Upper lobe of left lung (tissue), 6 donors: ENCODE measurements around the gene TCHH. TPM values are rescaled to one million over a fixed set of nuclear protein-coding genes. Genes with fewer than 3 reads are reported as not detected.

ENCODE experiments used
- ATAC-seq, 2 donors: fragments of 200-7000 bp; cut with Tn5 transposase; one replicate each; pipeline ENCODE4 v1.9.1; 2022; ENCODE audit warnings: mild to moderate bottlenecking in 2 of 2, moderate library complexity in 2 of 2; ENCODE audit not compliant: low FRiP score in 2 of 2
- DNase-seq, 2 donors: peaks; one replicate each; pipeline ENCODE4 v3.0.0-alpha.2; 2019 to 2020
- H3K27ac ChIP-seq, 4 donors: fragments of 200-600 bp; sonication (generic); one replicate each; pipeline ENCODE4 v1.5.1; 2016 to 2019
- H3K27me3 ChIP-seq, 4 donors: fragments of 200-600 bp; sonication (generic); one replicate each; pipeline ENCODE4 v1.5.1; 2017 to 2019
- H3K36me3 ChIP-seq, 4 donors: fragments of 200-600 bp; sonication (generic); one replicate each; pipeline ENCODE4 v1.5.1; 2016 to 2019
- H3K4me1 ChIP-seq, 4 donors: fragments of 200-600 bp; sonication (generic); one replicate each; pipeline ENCODE4 v1.5.1; 2018 to 2019
- H3K4me3 ChIP-seq, 4 donors: fragments of 200-600 bp; sonication (generic); one replicate each; pipeline ENCODE4 v1.5.1; 2017 to 2019; ENCODE audit warnings: mild to moderate bottlenecking in 2 of 4, moderate library complexity in 1 of 4
- H3K9me3 ChIP-seq, 4 donors: fragments of 200-600 bp; sonication (generic); one replicate each; pipeline ENCODE4 v1.5.1; 2018 to 2019
- EP300 ChIP-seq, 4 donors: sonication (generic); formaldehyde crosslinking; IDR thresholded peaks; one replicate each; pipeline ENCODE4 v1.5.1; 2017; ENCODE audit warnings: antibody characterized with exemption in 4 of 4, control low read depth in 2 of 4
- POLR2A ChIP-seq, 4 donors: fragments of 450-650 bp; IDR thresholded peaks; one replicate each; pipeline ENCODE4 v1.5.1; 2016 to 2017; ENCODE audit warnings: antibody characterized with exemption in 4 of 4, mild to moderate bottlenecking in 2 of 4
- POLR2AphosphoS5 ChIP-seq, 2 donors: sonication (generic); formaldehyde crosslinking; IDR thresholded peaks; one replicate each; pipeline ENCODE4 v1.5.1; 2017; ENCODE audit warnings: antibody characterized with exemption in 2 of 2
- WGBS, 2 donors: methylation state at CpG; one replicate each; pipeline ENCODE4 v1.1.5; 2017 to 2018; 5-methylcytosine and 5-hydroxymethylcytosine counted together
- total RNA-seq, 6 donors: library from RNA; depleted of rRNA in 4 of 6; stranded (reverse); fragments of >200 nt in 4 of 6; gene quantifications; one replicate each; pipeline versions ENCODE4 v1.1.0 to v1.2.1, GENCODE V29; 2016 to 2021
- TF ChIP-seq, protein P1 (sequence below), 6 experiments: fragments of 450-650 bp in 4 of 6; fragments of 200-600 bp in 2 of 6; sonication (generic) in 2 of 6; IDR thresholded peaks; one replicate each; pipeline ENCODE4 v1.5.1; 2016 to 2019; ENCODE audit warnings: antibody characterized with exemption in 6 of 6
- donor health status: DM: no; HTN: no; CAD: no; lungs with moderate emphysema.
- donor health status: DM: no; HTN: yes; CAD: no; lungs with severe emphysema.

Gene TCHH
- total RNA-seq, 6 donors from 2014 or later = 0.15 to 1.0 (median 0.24) TPM; not detected in 2

DNA sequence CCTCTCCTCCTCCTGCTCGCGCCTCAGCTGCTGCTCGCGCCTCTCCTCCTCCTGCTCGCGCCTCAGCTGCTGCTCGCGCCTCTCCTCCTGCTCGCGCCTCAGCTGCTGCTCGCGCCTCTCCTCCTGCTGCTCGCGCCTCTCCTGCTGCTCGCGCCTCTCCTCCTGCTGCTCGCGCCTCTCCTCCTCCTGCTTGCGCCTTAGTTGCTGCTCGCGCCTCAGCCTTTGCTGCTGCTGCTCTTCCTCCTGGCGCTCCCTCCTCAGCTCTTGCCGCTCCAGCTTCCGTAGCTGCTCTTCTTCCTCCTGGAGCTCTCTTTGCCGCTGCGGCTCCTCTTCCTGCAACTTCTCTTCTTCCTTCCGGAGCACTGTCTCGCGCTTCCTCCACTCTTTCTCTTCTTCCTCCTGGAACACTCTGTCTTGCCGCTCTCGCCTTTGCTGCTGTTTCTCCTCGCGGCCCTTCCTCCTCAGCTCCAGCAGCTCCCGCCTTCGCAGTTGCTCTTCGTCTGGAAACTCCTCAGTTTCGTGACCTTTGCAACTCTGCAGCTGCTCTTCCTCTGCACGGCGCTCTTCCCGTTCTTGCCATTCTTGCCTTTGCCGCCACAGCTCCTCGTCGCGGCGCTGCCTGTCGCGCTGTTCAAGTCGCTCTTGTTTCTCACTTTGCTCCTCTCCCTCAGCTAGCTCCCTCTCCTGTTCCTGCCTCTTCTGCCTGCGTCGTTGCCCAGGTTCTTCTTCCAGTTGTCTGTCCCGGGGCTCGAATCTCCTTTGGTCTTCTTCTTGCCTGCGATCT is 3.0 kb downstream of the TCHH start:
- DNase-seq (peak in 1 of 2 donors; percentile 60), ATAC-seq (no peak)
- no peaks in the 10 kb centered on the region for H3K36me3 ChIP-seq
- peaks cover 0 to 62% (median 31%) of the 10 kb centered on the region in 4 donors for H3K27me3 ChIP-seq
- H3K9me3 ChIP-seq = peaks cover 3 to 18% (median 12%) of the 10 kb centered on the region in 4 donors
- peak overlapping the region in 3 of 4 donors; percentile 37 to 51 (median 46) for H3K4me3 ChIP-seq
- H3K4me1 ChIP-seq = peaks cover 36 to 52% (median 45%) of the 10 kb centered on the region in 4 donors
- 3 to 6% methylated on average over 46 to 53 of the region's 53 CpGs for WGBS, 2 donors
- H3K27ac ChIP-seq = no peak overlapping the region
- TF ChIP-seq EP300 (IDR thresholded peaks at IDR 0.05) (no peak), POLR2AphosphoS5 (IDR thresholded peaks at IDR 0.05) (no peak), POLR2A (IDR thresholded peaks at IDR 0.05) (no peak)
- TF ChIP-seq, protein P1, sequence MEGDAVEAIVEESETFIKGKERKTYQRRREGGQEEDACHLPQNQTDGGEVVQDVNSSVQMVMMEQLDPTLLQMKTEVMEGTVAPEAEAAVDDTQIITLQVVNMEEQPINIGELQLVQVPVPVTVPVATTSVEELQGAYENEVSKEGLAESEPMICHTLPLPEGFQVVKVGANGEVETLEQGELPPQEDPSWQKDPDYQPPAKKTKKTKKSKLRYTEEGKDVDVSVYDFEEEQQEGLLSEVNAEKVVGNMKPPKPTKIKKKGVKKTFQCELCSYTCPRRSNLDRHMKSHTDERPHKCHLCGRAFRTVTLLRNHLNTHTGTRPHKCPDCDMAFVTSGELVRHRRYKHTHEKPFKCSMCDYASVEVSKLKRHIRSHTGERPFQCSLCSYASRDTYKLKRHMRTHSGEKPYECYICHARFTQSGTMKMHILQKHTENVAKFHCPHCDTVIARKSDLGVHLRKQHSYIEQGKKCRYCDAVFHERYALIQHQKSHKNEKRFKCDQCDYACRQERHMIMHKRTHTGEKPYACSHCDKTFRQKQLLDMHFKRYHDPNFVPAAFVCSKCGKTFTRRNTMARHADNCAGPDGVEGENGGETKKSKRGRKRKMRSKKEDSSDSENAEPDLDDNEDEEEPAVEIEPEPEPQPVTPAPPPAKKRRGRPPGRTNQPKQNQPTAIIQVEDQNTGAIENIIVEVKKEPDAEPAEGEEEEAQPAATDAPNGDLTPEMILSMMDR (IDR thresholded peaks at IDR 0.05) = no peak

DNA sequence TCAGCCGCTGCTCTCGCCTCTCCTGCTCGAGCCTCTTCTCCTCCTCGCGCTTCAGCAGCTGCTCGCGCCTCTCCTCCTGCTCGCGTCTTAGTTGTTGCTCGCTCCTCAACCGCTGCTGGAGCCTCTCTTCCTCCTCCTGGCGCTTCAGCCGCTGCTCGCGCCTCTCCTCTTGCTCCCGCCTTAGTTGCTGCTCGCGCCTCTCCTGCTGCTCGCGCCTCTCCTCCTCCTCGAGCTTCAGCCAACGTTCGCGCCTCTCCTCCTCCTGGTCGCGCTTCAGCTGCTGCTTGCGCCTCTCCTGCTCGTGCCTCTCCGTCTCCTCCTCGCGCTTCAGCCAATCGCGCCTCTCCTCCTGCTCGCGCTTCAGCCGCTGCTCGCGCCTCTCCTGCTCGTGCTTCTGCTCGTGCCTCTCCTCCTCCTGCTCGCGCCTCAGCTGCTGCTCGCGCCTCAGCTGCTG is 3.7 kb downstream of the TCHH start:
- DNase-seq (peak in 1 of 2 donors; percentile 77), ATAC-seq (peak in 1 of 2 donors; percentile 4)
- Histone ChIP-seq H3K27ac (no peak overlapping the region), H3K27me3 (peaks cover 0 to 64% (median 32%) of the 10 kb centered on the region in 4 donors), H3K4me3 (peak overlapping the region in 3 of 4 donors; percentile 37 to 51 (median 46)), H3K4me1 (peaks cover 36 to 52% (median 45%) of the 10 kb centered on the region in 4 donors), H3K9me3 (peaks cover 3 to 18% (median 13%) of the 10 kb centered on the region in 4 donors), H3K36me3 (no peaks in the 10 kb centered on the region)
- WGBS, 2 donors = 2 to 4% methylated on average over 42 to 44 of the region's 44 CpGs
- TF ChIP-seq, protein P1 (IDR thresholded peaks at IDR 0.05) = no peak
- TF ChIP-seq POLR2A (IDR thresholded peaks at IDR 0.05) = no peak
- no peak for TF ChIP-seq POLR2AphosphoS5 (IDR thresholded peaks at IDR 0.05)
- no peak for TF ChIP-seq EP300 (IDR thresholded peaks at IDR 0.05)

DNA sequence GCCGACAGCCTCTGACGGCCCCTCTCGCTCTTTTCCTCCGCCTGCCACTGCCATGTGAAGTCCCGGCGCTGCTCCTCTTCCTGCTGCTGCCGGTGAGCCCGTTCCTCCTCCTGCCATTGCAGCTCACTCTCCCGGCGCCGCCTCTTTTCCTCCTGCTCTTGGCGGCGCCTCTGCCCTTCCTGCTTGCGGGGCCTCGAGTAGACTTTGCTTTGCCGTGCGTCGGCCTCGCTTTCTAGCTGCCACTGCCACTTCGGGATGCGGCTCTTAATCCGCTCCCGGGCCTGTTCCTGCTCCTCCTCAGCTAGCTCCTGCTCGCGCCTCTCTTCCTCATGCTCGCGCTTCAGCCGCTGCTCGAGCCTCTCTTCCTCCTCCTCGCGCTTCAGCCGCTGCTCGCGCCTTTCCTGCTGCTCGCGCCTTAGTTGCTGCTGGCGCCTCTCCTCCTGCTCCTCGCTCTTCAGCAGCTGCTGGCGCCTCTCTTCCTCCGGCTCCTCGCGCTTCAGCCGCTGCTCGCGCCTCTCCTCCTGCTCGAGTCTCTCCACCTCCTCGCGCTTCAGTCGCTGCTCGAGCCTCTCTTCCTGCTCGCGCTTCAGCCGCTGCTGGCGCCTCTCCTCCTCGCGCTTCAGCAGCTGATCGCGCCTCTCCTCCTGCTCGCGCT is 4.3 kb downstream of the TCHH start:
- peak; percentile 30 to 60 for ATAC-seq
- H3K27ac ChIP-seq = no peak overlapping the region
- H3K9me3 ChIP-seq = peaks cover 3 to 18% (median 13%) of the 10 kb centered on the region in 4 donors
- WGBS, 2 donors = 2 to 4% methylated on average over 59 to 60 of the region's 60 CpGs
- peak overlapping the region; percentile 13 to 51 (median 42) for H3K4me3 ChIP-seq
- H3K36me3 ChIP-seq = no peaks in the 10 kb centered on the region
- H3K27me3 ChIP-seq = peaks cover 0 to 64% (median 32%) of the 10 kb centered on the region in 4 donors
- peak in 1 of 2 donors; percentile 80 for DNase-seq
- TF ChIP-seq POLR2A (IDR thresholded peaks at IDR 0.05) (no peak), POLR2AphosphoS5 (IDR thresholded peaks at IDR 0.05) (no peak), EP300 (IDR thresholded peaks at IDR 0.05) (no peak)
- TF ChIP-seq, protein P1 (IDR thresholded peaks at IDR 0.05) = no peak
- peaks cover 36 to 52% (median 45%) of the 10 kb centered on the region in 4 donors for H3K4me1 ChIP-seq

DNA sequence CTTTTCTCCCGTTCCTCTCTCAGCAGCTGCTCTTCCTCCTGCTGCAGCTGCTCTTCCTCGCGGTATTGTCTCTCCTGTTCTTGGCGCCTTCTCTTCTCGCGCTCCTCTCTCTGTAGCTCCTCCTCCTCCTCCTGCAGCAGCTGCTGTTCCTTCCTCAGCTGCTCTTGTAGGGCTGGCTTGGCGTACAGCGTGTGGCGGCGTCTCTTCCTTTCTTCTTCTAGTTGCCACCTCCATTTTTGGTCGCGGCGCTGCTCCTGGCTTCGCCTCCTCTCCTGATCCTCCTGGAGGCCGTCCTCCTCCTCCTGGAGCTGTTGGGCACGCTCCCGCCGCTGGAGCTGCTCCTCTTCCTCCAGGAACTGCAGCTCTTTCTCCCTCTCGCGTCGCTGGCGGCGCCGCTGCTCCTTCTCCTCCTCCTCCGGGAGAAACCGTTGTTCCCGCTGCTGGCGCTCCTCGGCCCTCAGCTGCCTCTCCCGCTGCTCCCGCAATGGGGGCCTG is 4.8 kb downstream of the TCHH start:
- WGBS, 2 donors = 2 to 7% methylated on average over 29 to 31 of the region's 31 CpGs
- Histone ChIP-seq H3K36me3 (no peaks in the 10 kb centered on the region), H3K9me3 (peaks cover 3 to 18% (median 13%) of the 10 kb centered on the region in 4 donors), H3K27me3 (peaks cover 0 to 64% (median 32%) of the 10 kb centered on the region in 4 donors), H3K4me3 (peak overlapping the region; percentile 13 to 51 (median 42)), H3K4me1 (peaks cover 36 to 52% (median 45%) of the 10 kb centered on the region in 4 donors), H3K27ac (no peak overlapping the region)
- DNase-seq = peak in 1 of 2 donors; percentile 88
- ATAC-seq = peak in 1 of 2 donors; percentile 50
- no peak for TF ChIP-seq POLR2AphosphoS5 (IDR thresholded peaks at IDR 0.05)
- TF ChIP-seq POLR2A (IDR thresholded peaks at IDR 0.05) = no peak
- TF ChIP-seq EP300 (IDR thresholded peaks at IDR 0.05) = no peak
- TF ChIP-seq, protein P1 (IDR thresholded peaks at IDR 0.05) = no peak
